Measurements from ENCODE around the gene TSPAN18. TPM values are rescaled to one million over a fixed set of nuclear protein-coding genes. Genes with fewer than 3 reads are reported as not detected.

TSPAN18 gene
- total and polyA plus RNA-seq, 2 of the 8 experiments (the other 6 are each of a cell fraction or from before 2014, with no cell fraction given): 5.2 to 10.2 TPM

DNA sequence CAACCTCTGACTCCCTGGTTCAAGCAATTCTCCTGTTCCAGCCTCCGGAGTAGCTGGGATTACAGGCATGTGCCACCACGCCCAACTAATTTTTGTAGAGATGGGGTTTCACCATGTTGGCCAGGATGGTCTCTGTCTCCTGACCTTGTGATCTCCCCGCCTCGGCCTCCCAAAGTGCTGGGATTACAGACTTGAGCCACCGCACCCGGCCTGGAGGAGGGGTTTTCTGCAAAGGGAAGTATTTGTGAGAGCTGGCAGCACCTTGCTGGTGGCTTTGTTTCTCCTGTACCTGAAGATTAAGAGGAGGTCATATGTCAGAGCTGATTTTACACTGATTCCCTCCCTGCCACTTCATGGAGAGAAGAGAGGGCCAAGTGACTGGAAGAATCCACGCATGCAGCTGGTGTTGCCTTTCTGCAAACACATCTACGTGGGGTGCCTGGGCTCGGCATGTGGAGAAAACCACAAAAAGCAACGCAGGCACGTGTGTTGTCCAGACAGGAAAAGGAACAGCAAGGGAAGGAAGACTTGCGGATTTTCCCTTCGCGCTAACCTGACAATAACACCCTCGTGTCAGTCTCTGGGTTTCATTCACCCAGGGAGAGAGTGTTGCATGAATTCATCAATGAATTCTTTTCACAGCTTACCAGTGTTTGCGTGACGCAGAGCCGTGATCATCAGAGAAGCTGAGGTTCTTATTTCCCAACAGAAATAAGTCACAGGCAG, 61.9 kb downstream of the TSPAN18 start:
- Histone ChIP-seq H3K36me3 (ENCODE audit: control insufficient read depth in 2 of 4, insufficient read depth in 4 of 4, low read length in 3 of 4) (no peaks in the 10 kb centered on the region; a peak in 1 of 8 replicates), H2BK15ac (ENCODE audit: low read length) (no peak overlapping the region), H3K23me2 (ENCODE audit: low read depth, low read length) (no peaks in the 10 kb centered on the region), H2AFZ (ENCODE audit: low read length) (no peak overlapping the region), H3K56ac (replicated peaks; ENCODE audit: insufficient read length, low read depth, low read length) (no peak overlapping the region), H2BK120ac (replicated peaks; ENCODE audit: low read depth, low read length) (no peak overlapping the region), H3K4me2 (ENCODE audit: insufficient read depth in 1 of 2, low read depth in 2 of 2, low read length in 2 of 2) (no peak overlapping the region), H2BK5ac (ENCODE audit: low read depth, low read length) (no peak overlapping the region), H3K9me3 (ENCODE audit: insufficient read depth in 2 of 2, low read depth in 1 of 2, low read length in 1 of 2) (no peaks in the 10 kb centered on the region), H3K9ac (replicated peaks in 1 of 4; ENCODE audit: extremely low read depth in 1 of 4, low read depth in 3 of 4, low read length in 3 of 4) (no peak overlapping the region), H3K23ac (ENCODE audit: insufficient read length) (no peak overlapping the region), H4K91ac (replicated peaks; ENCODE audit: insufficient read length, low read length) (no peak overlapping the region), H3K27ac (ENCODE audit: low read depth, low read length) (no peak overlapping the region), H2BK20ac (ENCODE audit: low read length) (peak overlapping the region; percentile 96; the same call in 1 of the 2 replicates), H3K79me2 (ENCODE audit: control insufficient read depth in 1 of 2, insufficient read depth in 2 of 2, low read length in 2 of 2) (no peaks in the 10 kb centered on the region), H2BK12ac (ENCODE audit: low read depth, low read length) (peak overlapping the region; percentile 32; the same call in 1 of the 2 replicates), H3K27me3 (replicated peaks in 1 of 4; ENCODE audit: control insufficient read depth in 3 of 4, extremely low read depth in 1 of 4, insufficient read depth in 3 of 4, low read length in 3 of 4) (peaks cover 0 to 4% (median 0%) of the 10 kb centered on the region in 4 experiments; a peak in 1 of 7 replicates), H3K18ac (ENCODE audit: extremely low read depth, low read length) (peak overlapping the region; percentile 15; the same call in 1 of the 2 replicates), H3K4me3 (ENCODE audit: extremely low read depth in 1 of 4, insufficient read depth in 2 of 4, low read depth in 3 of 4, low read length in 4 of 4) (no peak overlapping the region), H4K8ac (ENCODE audit: extremely low read depth, insufficient read depth, low read length) (no peak overlapping the region), H4K5ac (ENCODE audit: insufficient read length, low read depth, low read length) (no peak overlapping the region), H3K4me1 (replicated peaks in 1 of 4; ENCODE audit: control insufficient read depth in 3 of 4, insufficient read depth in 4 of 4, low read length in 3 of 4) (peaks cover 8 to 21% (median 19%) of the 10 kb centered on the region in 4 experiments), H4K20me1 (replicated peaks in 1 of 2; ENCODE audit: control insufficient read depth in 1 of 2, insufficient read depth in 2 of 2, low read length in 2 of 2) (peaks cover 0 to 6% of the 10 kb centered on the region in 2 experiments), H3K79me1 (ENCODE audit: low read depth, low read length) (peaks cover 6% of the 10 kb centered on the region; the same call in 1 of the 2 replicates), H2AK5ac (ENCODE audit: low read depth, low read length) (no peak overlapping the region), H3K4ac (replicated peaks; ENCODE audit: insufficient read length, low read depth, low read length) (peak overlapping the region; percentile 24), H3K14ac (ENCODE audit: insufficient read length) (no peak overlapping the region)
- WGBS, 2 experiments (ENCODE audit: extremely low coverage in 1 of 2, insufficient coverage in 1 of 2, insufficient read length in 1 of 2, insufficient replicate concordance in 2 of 2, low coverage in 1 of 2, low lambda C conversion rate in 2 of 2, missing lambda C conversion rate in 1 of 2): 80% methylated on average over 18 of the region's 18 CpGs; no CpG with 5 or more reads in 1 of the 2 experiments
- CTCF ChIA-PET (ENCODE audit: partially characterized antibody): interaction anchor here (0.7 to 8.0 kb wide), 24 partner anchors 9 to 230 kb away, joined by 3 to 86 read pairs (median 4); no protein-coding TSS in a partner anchor
- POLR2A ChIA-PET (ENCODE audit: partially characterized antibody): interaction anchor here (0.9 to 1.0 kb wide), 2 partner anchors 10 to 80 kb away, joined by 3 read pairs; no protein-coding TSS in a partner anchor
- DNase-seq (ENCODE audit: low read depth in 1 of 2, low spot score in 2 of 2) (no peak), FAIRE-seq (no peak)
- no peak for TF ChIP-seq CHD2 (IDR thresholded peaks at IDR 0.05; ENCODE audit: low read length)
- TF ChIP-seq SIN3A (conservative IDR thresholded peaks at IDR 0.05 in 1 of 2, IDR thresholded peaks at IDR 0.05 in 1 of 2; ENCODE audit: low read depth in 1 of 2, low read length in 2 of 2): no peak
- TF ChIP-seq, protein P1, sequence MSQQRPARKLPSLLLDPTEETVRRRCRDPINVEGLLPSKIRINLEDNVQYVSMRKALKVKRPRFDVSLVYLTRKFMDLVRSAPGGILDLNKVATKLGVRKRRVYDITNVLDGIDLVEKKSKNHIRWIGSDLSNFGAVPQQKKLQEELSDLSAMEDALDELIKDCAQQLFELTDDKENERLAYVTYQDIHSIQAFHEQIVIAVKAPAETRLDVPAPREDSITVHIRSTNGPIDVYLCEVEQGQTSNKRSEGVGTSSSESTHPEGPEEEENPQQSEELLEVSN (IDR thresholded peaks at IDR 0.05): no peak
- TF ChIP-seq KDM5A (IDR thresholded peaks at IDR 0.05; ENCODE audit: low read length): no peak
- TF ChIP-seq RBBP5 (IDR thresholded peaks at IDR 0.05; ENCODE audit: borderline replicate concordance, low read depth, low read length): no peak
- TF ChIP-seq EGR1 (IDR thresholded peaks at IDR 0.05; ENCODE audit: borderline replicate concordance, low read depth, low read length): no peak
- no peak for TF ChIP-seq EZH2 (IDR thresholded peaks at IDR 0.05; ENCODE audit: low read depth, low read length, severe bottlenecking)
- TF ChIP-seq NANOG (IDR thresholded peaks at IDR 0.05; ENCODE audit: insufficient read depth, low read depth, low read length, poor library complexity, severe bottlenecking): no peak
- no peak for TF ChIP-seq CHD1 (IDR thresholded peaks at IDR 0.05; ENCODE audit: low read depth, low read length)
- no peak for TF ChIP-seq MAFK (IDR thresholded peaks at IDR 0.05; ENCODE audit: low read depth, low read length)
